Measurements from ENCODE around the gene TMEM72.

TMEM72 gene

GRCh38 chr10:44938956-44939355, 27.8 kb downstream of the TMEM72 start:
- Histone ChIP-seq H3K27ac (ENCODE audit: low read depth, low read length) (no peak overlapping the region), H3K9ac (ENCODE audit: low read length in 5 of 5) (no peak overlapping the region), H3K36me3 (ENCODE audit: control insufficient read depth in 5 of 5, insufficient read depth in 5 of 5, low read length in 5 of 5) (no peaks in the 10 kb centered on the region), H3K27me3 (ENCODE audit: control insufficient read depth in 5 of 5, insufficient read depth in 4 of 5, low read length in 5 of 5) (no peaks in the 10 kb centered on the region), H3K9me3 (ENCODE audit: control insufficient read depth in 5 of 5, low read length in 5 of 5) (peaks cover 0 to 6% (median 0%) of the 10 kb centered on the region in 5 donors), H3K4me3 (ENCODE audit: low read depth in 1 of 5, low read length in 5 of 5) (no peak overlapping the region), H3K4me1 (ENCODE audit: control insufficient read depth in 5 of 5, insufficient read depth in 5 of 5, low read length in 5 of 5) (peaks cover 15 to 38% (median 36%) of the 10 kb centered on the region in 5 donors)

GRCh38 chr10:44939691-44940401, 28.7 kb downstream of the TMEM72 start:
- Histone ChIP-seq H3K36me3 (ENCODE audit: control insufficient read depth in 5 of 5, insufficient read depth in 5 of 5, low read length in 5 of 5) (no peaks in the 10 kb centered on the region), H3K27me3 (ENCODE audit: control insufficient read depth in 5 of 5, insufficient read depth in 4 of 5, low read length in 5 of 5) (no peaks in the 10 kb centered on the region)

GRCh38 chr10:44944354-44944753, 33.2 kb downstream of the TMEM72 start:
- peaks cover 0 to 36% (median 30%) of the 10 kb centered on the region in 5 donors for H3K4me1 ChIP-seq (ENCODE audit: control insufficient read depth in 5 of 5, insufficient read depth in 5 of 5, low read length in 5 of 5)
- no peaks in the 10 kb centered on the region for H3K36me3 ChIP-seq (ENCODE audit: control insufficient read depth in 5 of 5, insufficient read depth in 5 of 5, low read length in 5 of 5)
- peaks cover 0 to 12% (median 7%) of the 10 kb centered on the region in 5 donors for H3K9me3 ChIP-seq (ENCODE audit: control insufficient read depth in 5 of 5, low read length in 5 of 5)
- no peak overlapping the region for H3K27ac ChIP-seq (ENCODE audit: low read depth, low read length)
- H3K4me3 ChIP-seq (ENCODE audit: low read depth in 1 of 5, low read length in 5 of 5) = no peak overlapping the region
- H3K27me3 ChIP-seq (ENCODE audit: control insufficient read depth in 5 of 5, insufficient read depth in 4 of 5, low read length in 5 of 5) = no peaks in the 10 kb centered on the region
- H3K9ac ChIP-seq (ENCODE audit: low read length in 5 of 5) = no peak overlapping the region

More at GRCh38 chr10:44939691-44940401, 28.7 kb downstream of the TMEM72 start:
- Histone ChIP-seq H3K27ac (ENCODE audit: low read depth, low read length) (no peak overlapping the region), H3K4me1 (ENCODE audit: control insufficient read depth in 5 of 5, insufficient read depth in 5 of 5, low read length in 5 of 5) (peaks cover 15 to 30% (median 28%) of the 10 kb centered on the region in 5 donors), H3K9me3 (ENCODE audit: control insufficient read depth in 5 of 5, low read length in 5 of 5) (peaks cover 0 to 12% (median 7%) of the 10 kb centered on the region in 5 donors), H3K9ac (ENCODE audit: low read length in 5 of 5) (no peak overlapping the region), H3K4me3 (ENCODE audit: low read depth in 1 of 5, low read length in 5 of 5) (no peak overlapping the region)

- H3K27ac ChIP-seq (ENCODE audit: low read depth, low read length) = peak overlapping the region; percentile 57
- H3K27me3 ChIP-seq (ENCODE audit: control insufficient read depth in 5 of 5, insufficient read depth in 4 of 5, low read length in 5 of 5) = no peaks in the 10 kb centered on the region
- peak overlapping the region in 2 of 5 donors; percentile 8 to 36 for H3K9ac ChIP-seq (ENCODE audit: low read length in 5 of 5)
- peaks cover 0 to 4% (median 0%) of the 10 kb centered on the region in 5 donors for H3K36me3 ChIP-seq (ENCODE audit: control insufficient read depth in 5 of 5, insufficient read depth in 5 of 5, low read length in 5 of 5)
- H3K4me1 ChIP-seq (ENCODE audit: control insufficient read depth in 5 of 5, insufficient read depth in 5 of 5, low read length in 5 of 5) = peaks cover 0 to 51% (median 39%) of the 10 kb centered on the region in 5 donors
- peak overlapping the region in 1 of 5 donors; percentile 19 for H3K4me3 ChIP-seq (ENCODE audit: low read depth in 1 of 5, low read length in 5 of 5)
- H3K9me3 ChIP-seq (ENCODE audit: control insufficient read depth in 5 of 5, low read length in 5 of 5) = peaks cover 0 to 7% (median 5%) of the 10 kb centered on the region in 5 donors
Measured at GRCh38 chr10:44946205-44946604, 35.1 kb downstream of the TMEM72 start.

- Histone ChIP-seq H3K27ac (ENCODE audit: low read depth, low read length) (no peak overlapping the region), H3K4me1 (ENCODE audit: control insufficient read depth in 5 of 5, insufficient read depth in 5 of 5, low read length in 5 of 5) (peaks cover 0 to 55% (median 42%) of the 10 kb centered on the region in 5 donors)
Measured at GRCh38 chr10:44947371-44948152, 36.4 kb downstream of the TMEM72 start.

GRCh38 chr10:44948642-44949041, 37.5 kb downstream of the TMEM72 start:
- Histone ChIP-seq H3K27me3 (ENCODE audit: control insufficient read depth in 5 of 5, insufficient read depth in 4 of 5, low read length in 5 of 5) (no peaks in the 10 kb centered on the region), H3K4me1 (ENCODE audit: control insufficient read depth in 5 of 5, insufficient read depth in 5 of 5, low read length in 5 of 5) (peaks cover 0 to 61% (median 48%) of the 10 kb centered on the region in 5 donors), H3K9me3 (ENCODE audit: control insufficient read depth in 5 of 5, low read length in 5 of 5) (peaks cover 0 to 7% (median 5%) of the 10 kb centered on the region in 5 donors), H3K36me3 (ENCODE audit: control insufficient read depth in 5 of 5, insufficient read depth in 5 of 5, low read length in 5 of 5) (peaks cover 0 to 7% (median 0%) of the 10 kb centered on the region in 5 donors), H3K4me3 (ENCODE audit: low read depth in 1 of 5, low read length in 5 of 5) (no peak overlapping the region), H3K9ac (ENCODE audit: low read length in 5 of 5) (no peak overlapping the region), H3K27ac (ENCODE audit: low read depth, low read length) (no peak overlapping the region)

More at GRCh38 chr10:44947371-44948152, 36.4 kb downstream of the TMEM72 start:
- Histone ChIP-seq H3K9ac (ENCODE audit: low read length in 5 of 5) (no peak overlapping the region), H3K27me3 (ENCODE audit: control insufficient read depth in 5 of 5, insufficient read depth in 4 of 5, low read length in 5 of 5) (no peaks in the 10 kb centered on the region), H3K4me3 (ENCODE audit: low read depth in 1 of 5, low read length in 5 of 5) (no peak overlapping the region), H3K9me3 (ENCODE audit: control insufficient read depth in 5 of 5, low read length in 5 of 5) (peaks cover 0 to 7% (median 5%) of the 10 kb centered on the region in 5 donors), H3K36me3 (ENCODE audit: control insufficient read depth in 5 of 5, insufficient read depth in 5 of 5, low read length in 5 of 5) (peaks cover 0 to 4% (median 0%) of the 10 kb centered on the region in 5 donors)

- Histone ChIP-seq H3K9me3 (ENCODE audit: control insufficient read depth in 5 of 5, low read length in 5 of 5) (peaks cover 0 to 5% (median 2%) of the 10 kb centered on the region in 5 donors), H3K27ac (ENCODE audit: low read depth, low read length) (no peak overlapping the region), H3K9ac (ENCODE audit: low read length in 5 of 5) (no peak overlapping the region), H3K4me1 (ENCODE audit: control insufficient read depth in 5 of 5, insufficient read depth in 5 of 5, low read length in 5 of 5) (peaks cover 0 to 61% (median 48%) of the 10 kb centered on the region in 5 donors), H3K4me3 (ENCODE audit: low read depth in 1 of 5, low read length in 5 of 5) (no peak overlapping the region), H3K36me3 (ENCODE audit: control insufficient read depth in 5 of 5, insufficient read depth in 5 of 5, low read length in 5 of 5) (peaks cover 0 to 13% (median 2%) of the 10 kb centered on the region in 5 donors), H3K27me3 (ENCODE audit: control insufficient read depth in 5 of 5, insufficient read depth in 4 of 5, low read length in 5 of 5) (no peaks in the 10 kb centered on the region)
Measured at GRCh38 chr10:44949127-44949802, 38.1 kb downstream of the TMEM72 start.

GRCh38 chr10:44949915-44950314, 38.8 kb downstream of the TMEM72 start:
- Histone ChIP-seq H3K36me3 (ENCODE audit: control insufficient read depth in 5 of 5, insufficient read depth in 5 of 5, low read length in 5 of 5) (peaks cover 0 to 14% (median 2%) of the 10 kb centered on the region in 5 donors), H3K9me3 (ENCODE audit: control insufficient read depth in 5 of 5, low read length in 5 of 5) (no peaks in the 10 kb centered on the region), H3K4me3 (ENCODE audit: low read depth in 1 of 5, low read length in 5 of 5) (no peak overlapping the region), H3K9ac (ENCODE audit: low read length in 5 of 5) (no peak overlapping the region), H3K27me3 (ENCODE audit: control insufficient read depth in 5 of 5, insufficient read depth in 4 of 5, low read length in 5 of 5) (no peaks in the 10 kb centered on the region), H3K4me1 (ENCODE audit: control insufficient read depth in 5 of 5, insufficient read depth in 5 of 5, low read length in 5 of 5) (peaks cover 0 to 61% (median 48%) of the 10 kb centered on the region in 5 donors), H3K27ac (ENCODE audit: low read depth, low read length) (no peak overlapping the region)

GRCh38 chr10:44950326-44951225, 39.4 kb downstream of the TMEM72 start:
- no peak overlapping the region for H3K27ac ChIP-seq (ENCODE audit: low read depth, low read length)
- no peak overlapping the region for H3K9ac ChIP-seq (ENCODE audit: low read length in 5 of 5)
- H3K4me1 ChIP-seq (ENCODE audit: control insufficient read depth in 5 of 5, insufficient read depth in 5 of 5, low read length in 5 of 5) = peaks cover 2 to 64% (median 49%) of the 10 kb centered on the region in 5 donors

More at GRCh38 chr10:44950326-44951225, 39.4 kb downstream of the TMEM72 start:
- Histone ChIP-seq H3K36me3 (ENCODE audit: control insufficient read depth in 5 of 5, insufficient read depth in 5 of 5, low read length in 5 of 5) (peaks cover 0 to 16% (median 2%) of the 10 kb centered on the region in 5 donors), H3K4me3 (ENCODE audit: low read depth in 1 of 5, low read length in 5 of 5) (no peak overlapping the region), H3K27me3 (ENCODE audit: control insufficient read depth in 5 of 5, insufficient read depth in 4 of 5, low read length in 5 of 5) (no peaks in the 10 kb centered on the region), H3K9me3 (ENCODE audit: control insufficient read depth in 5 of 5, low read length in 5 of 5) (no peaks in the 10 kb centered on the region)

Measured in subcutaneous abdominal adipose tissue (tissue), 5 donors.